Measurements from ENCODE around the gene RAPH1.

Gene RAPH1, protein sequence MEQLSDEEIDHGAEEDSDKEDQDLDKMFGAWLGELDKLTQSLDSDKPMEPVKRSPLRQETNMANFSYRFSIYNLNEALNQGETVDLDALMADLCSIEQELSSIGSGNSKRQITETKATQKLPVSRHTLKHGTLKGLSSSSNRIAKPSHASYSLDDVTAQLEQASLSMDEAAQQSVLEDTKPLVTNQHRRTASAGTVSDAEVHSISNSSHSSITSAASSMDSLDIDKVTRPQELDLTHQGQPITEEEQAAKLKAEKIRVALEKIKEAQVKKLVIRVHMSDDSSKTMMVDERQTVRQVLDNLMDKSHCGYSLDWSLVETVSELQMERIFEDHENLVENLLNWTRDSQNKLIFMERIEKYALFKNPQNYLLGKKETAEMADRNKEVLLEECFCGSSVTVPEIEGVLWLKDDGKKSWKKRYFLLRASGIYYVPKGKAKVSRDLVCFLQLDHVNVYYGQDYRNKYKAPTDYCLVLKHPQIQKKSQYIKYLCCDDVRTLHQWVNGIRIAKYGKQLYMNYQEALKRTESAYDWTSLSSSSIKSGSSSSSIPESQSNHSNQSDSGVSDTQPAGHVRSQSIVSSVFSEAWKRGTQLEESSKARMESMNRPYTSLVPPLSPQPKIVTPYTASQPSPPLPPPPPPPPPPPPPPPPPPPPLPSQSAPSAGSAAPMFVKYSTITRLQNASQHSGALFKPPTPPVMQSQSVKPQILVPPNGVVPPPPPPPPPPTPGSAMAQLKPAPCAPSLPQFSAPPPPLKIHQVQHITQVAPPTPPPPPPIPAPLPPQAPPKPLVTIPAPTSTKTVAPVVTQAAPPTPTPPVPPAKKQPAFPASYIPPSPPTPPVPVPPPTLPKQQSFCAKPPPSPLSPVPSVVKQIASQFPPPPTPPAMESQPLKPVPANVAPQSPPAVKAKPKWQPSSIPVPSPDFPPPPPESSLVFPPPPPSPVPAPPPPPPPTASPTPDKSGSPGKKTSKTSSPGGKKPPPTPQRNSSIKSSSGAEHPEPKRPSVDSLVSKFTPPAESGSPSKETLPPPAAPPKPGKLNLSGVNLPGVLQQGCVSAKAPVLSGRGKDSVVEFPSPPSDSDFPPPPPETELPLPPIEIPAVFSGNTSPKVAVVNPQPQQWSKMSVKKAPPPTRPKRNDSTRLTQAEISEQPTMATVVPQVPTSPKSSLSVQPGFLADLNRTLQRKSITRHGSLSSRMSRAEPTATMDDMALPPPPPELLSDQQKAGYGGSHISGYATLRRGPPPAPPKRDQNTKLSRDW

DNA sequence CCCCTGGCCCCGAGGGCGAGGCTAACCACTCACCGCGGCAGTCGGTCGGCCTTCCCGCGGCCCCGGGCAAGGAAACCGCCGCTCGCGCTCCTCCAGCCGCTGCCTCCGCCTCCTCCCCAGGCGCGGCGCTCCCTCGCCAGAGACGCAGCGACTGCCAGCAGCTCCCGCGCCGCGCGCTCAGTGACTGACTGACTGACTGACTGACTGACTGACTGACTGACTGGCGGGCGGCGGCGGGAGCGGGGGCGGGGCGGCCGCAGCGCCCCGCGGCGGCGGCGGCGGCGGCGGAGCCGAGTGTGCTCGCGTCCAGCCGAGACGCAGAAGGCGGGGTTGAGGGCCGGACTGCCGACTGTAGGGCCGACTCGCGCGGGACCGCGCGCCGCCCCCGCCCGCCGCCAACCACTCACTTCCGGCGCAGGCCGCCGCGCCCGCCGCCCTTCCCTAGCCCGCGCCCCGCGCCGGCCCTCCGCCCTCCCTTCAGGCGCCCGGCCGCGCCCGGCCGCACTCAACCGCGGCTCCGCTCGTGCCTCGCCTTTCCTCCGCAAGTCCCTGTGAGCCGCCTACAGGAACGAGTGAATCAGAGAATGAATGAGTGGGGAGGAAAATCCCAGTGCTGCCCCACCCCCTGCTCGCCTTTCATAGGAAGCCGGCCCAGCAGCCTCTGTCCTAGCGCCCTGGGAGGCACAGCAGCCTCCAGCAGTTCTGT lies at the start of gene RAPH1:
Gene RAPH1 (minus strand): TSS at position 224 of the 706 bp plus-strand sequence. CDS start 39,948 bp downstream, outside the sequence.
- TF ChIP-seq CTCF (conservative IDR thresholded peaks at IDR 0.05; ENCODE audit: control insufficient read depth, insufficient read depth, low read depth, low read length) = no peak
- peak; percentile 89 for DNase-seq (ENCODE audit: low read depth)
- peak within 1 kb of the TSS; percentile 81 for H3K4me3 ChIP-seq (ENCODE audit: control insufficient read depth, low read depth, low read length)

GRCh38 chr2:203584784-203585183 lies 49.7 kb upstream of the RAPH1 start:
- H3K4me3 ChIP-seq (ENCODE audit: control insufficient read depth, low read depth, low read length) = no peak overlapping the region
- no peak for DNase-seq (ENCODE audit: low read depth)
- TF ChIP-seq CTCF (conservative IDR thresholded peaks at IDR 0.05; ENCODE audit: control insufficient read depth, insufficient read depth, low read depth, low read length) = no peak

DNA sequence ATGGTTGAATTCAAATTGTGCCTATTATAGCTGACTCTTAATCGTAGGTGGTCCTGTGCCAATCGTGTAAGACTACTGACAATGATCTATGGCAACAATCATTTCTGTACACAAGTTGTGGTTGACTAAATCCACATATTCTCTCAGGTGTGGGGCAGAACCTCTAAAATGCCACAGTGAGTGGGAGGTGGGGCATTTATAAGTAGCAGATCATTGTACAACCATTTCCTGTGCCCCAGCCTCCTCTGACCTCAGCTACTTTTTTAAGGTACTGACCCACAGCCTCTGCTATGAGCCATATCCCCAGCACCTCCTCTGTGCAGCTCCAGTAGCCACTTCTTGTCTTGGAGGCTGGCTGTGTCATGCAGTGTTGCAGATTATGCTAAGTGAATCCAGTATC lies 48.6 kb upstream of the RAPH1 start:
- no peak for TF ChIP-seq CTCF (conservative IDR thresholded peaks at IDR 0.05; ENCODE audit: control insufficient read depth, insufficient read depth, low read depth, low read length)
- peak; percentile 46 for DNase-seq (ENCODE audit: low read depth)
- H3K4me3 ChIP-seq (ENCODE audit: control insufficient read depth, low read depth, low read length) = no peak overlapping the region

DNA sequence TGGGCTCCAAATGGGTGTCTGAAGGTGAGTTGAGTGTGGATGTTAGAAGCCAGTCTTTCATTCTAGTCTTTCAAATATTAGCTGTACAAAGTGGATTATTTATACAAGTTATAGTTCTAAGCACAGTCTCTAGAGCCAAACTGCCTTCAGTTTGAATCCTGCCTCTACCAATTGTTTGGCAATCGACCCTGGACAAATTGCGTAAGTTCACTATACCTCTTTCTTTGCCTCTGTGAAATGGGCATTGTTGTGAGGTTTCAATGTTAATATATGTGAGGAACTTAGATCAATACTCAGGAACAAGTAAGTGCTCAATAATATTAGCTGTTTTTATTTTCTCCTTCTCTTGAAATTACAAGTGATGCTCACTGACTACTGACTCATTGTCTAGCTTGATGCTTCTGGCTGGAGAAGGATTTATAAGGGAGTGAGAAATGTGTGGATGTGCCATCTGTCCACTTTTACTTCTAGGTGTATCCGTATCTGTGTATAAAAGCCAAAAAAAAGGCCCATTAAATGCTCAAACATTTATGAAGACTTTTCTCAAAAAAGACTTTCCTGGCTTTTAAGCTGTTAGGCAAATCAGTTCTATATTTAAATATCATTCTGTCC lies 48.1 kb upstream of the RAPH1 start:
- no peak for DNase-seq (ENCODE audit: low read depth)
- TF ChIP-seq CTCF (conservative IDR thresholded peaks at IDR 0.05; ENCODE audit: control insufficient read depth, insufficient read depth, low read depth, low read length) = no peak
- H3K4me3 ChIP-seq (ENCODE audit: control insufficient read depth, low read depth, low read length) = no peak overlapping the region

DNA sequence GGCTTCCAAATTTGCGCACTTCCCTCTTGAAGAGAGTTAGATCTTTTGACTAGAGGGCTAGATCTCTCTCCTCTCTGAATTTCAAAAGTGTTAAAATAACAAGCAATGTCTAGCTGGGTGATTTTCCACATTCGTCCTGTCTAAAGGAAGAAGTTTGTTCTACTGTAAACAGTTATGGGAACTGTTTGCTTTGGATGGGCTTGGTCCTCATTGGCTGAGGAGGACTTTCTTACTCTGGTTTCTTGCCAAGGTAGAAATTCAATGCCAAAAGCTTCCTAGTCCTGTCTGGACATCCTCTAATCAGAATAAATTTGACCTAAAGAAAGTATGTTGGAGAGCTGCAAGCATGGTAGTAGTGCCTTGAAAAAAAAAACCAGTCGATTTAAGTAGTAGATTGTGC lies 47.4 kb upstream of the RAPH1 start:
- no peak for DNase-seq (ENCODE audit: low read depth)
- H3K4me3 ChIP-seq (ENCODE audit: control insufficient read depth, low read depth, low read length) = no peak overlapping the region
- no peak for TF ChIP-seq CTCF (conservative IDR thresholded peaks at IDR 0.05; ENCODE audit: control insufficient read depth, insufficient read depth, low read depth, low read length)
